SU-DHL-6 (cell line): ENCODE data around the gene PLA2G4E.

Experiments
- EZH2phosphoT487 ChIP-seq: fragments of 200-600 bp; sonication (generic), shearing (Covaris generic); conservative IDR thresholded peaks from 2 replicates; pipeline ENCODE4 v1.6.1; 2018; ENCODE audit warnings: mild to moderate bottlenecking, antibody characterized with exemption, low read length, moderate library complexity, mixed read lengths
- TF ChIP-seq, protein P1 (sequence below): fragments of 200-600 bp; sonication (generic); IDR thresholded peaks from one replicate; pipeline ENCODE4 v1.5.1; 2017; ENCODE audit warnings: antibody characterized with exemption, mild to moderate bottlenecking, low read length, moderate library complexity; ENCODE audit not compliant: insufficient read depth, poor library complexity, severe bottlenecking

DNA sequence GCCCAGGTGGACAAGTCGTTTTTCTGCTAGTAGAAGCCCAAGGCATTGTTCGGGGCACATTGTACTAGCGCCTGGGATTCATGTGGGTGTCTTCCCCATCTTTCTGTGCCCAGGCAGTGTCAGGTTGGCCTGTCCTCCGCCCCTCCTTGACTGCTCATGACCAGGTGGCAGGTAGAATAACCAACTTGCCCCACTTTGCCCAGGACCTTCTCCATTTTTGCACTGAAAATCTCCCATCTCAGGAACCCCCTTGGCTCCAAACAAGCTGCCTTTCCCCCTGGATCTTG lies 39.6 kb upstream of the PLA2G4E start:
- TF ChIP-seq, protein P1, sequence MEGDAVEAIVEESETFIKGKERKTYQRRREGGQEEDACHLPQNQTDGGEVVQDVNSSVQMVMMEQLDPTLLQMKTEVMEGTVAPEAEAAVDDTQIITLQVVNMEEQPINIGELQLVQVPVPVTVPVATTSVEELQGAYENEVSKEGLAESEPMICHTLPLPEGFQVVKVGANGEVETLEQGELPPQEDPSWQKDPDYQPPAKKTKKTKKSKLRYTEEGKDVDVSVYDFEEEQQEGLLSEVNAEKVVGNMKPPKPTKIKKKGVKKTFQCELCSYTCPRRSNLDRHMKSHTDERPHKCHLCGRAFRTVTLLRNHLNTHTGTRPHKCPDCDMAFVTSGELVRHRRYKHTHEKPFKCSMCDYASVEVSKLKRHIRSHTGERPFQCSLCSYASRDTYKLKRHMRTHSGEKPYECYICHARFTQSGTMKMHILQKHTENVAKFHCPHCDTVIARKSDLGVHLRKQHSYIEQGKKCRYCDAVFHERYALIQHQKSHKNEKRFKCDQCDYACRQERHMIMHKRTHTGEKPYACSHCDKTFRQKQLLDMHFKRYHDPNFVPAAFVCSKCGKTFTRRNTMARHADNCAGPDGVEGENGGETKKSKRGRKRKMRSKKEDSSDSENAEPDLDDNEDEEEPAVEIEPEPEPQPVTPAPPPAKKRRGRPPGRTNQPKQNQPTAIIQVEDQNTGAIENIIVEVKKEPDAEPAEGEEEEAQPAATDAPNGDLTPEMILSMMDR, result no peak
- no peak for TF ChIP-seq EZH2phosphoT487
